ENCODE results near the gene HS3ST3B1. TPM values are rescaled to one million over a fixed set of nuclear protein-coding genes. Genes with fewer than 3 reads are reported as not detected.

The HS3ST3B1 gene
- total RNA-seq, 4 donors from 2014 or later = 0.10 to 4.0 (median 0.82) TPM

DNA sequence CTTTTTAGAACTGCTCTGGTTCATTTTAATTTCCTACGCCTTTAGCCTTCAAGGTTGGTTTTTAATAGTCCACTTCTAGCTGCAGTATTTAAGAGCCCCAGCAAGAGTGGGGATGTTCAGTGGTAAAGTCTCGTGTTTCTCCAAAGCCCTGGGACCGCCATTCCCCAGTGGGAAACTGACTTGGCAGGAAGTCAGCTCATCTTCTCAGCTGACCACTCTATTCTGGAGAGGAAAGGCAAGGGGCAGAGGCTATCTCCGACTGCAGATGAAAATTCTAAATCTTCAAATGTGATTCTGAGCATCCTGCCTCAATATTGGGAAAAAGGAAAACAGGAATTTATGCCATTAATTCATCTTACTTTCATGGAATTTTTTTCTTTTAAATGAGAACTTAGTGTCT is 35.5 kb downstream of the HS3ST3B1 start:
- Histone ChIP-seq H3K27me3 (no peaks in the 10 kb centered on the region), H3K9me3 (no peaks in the 10 kb centered on the region), H3K27ac (no peak overlapping the region), H3K4me3 (no peak overlapping the region), H3K36me3 (no peaks in the 10 kb centered on the region), H3K4me1 (no peaks in the 10 kb centered on the region)
- DNase-seq (no peak), ATAC-seq (no peak)
- intact Hi-C loops (cut with DNase I; ENCODE audit: low total_unique reads) = no loop called here
- in situ Hi-C loops (cut with MboI; ENCODE audit: low sequenced_read_pairs in 4 of 4) = no loop called here
- TF ChIP-seq, protein P1, sequence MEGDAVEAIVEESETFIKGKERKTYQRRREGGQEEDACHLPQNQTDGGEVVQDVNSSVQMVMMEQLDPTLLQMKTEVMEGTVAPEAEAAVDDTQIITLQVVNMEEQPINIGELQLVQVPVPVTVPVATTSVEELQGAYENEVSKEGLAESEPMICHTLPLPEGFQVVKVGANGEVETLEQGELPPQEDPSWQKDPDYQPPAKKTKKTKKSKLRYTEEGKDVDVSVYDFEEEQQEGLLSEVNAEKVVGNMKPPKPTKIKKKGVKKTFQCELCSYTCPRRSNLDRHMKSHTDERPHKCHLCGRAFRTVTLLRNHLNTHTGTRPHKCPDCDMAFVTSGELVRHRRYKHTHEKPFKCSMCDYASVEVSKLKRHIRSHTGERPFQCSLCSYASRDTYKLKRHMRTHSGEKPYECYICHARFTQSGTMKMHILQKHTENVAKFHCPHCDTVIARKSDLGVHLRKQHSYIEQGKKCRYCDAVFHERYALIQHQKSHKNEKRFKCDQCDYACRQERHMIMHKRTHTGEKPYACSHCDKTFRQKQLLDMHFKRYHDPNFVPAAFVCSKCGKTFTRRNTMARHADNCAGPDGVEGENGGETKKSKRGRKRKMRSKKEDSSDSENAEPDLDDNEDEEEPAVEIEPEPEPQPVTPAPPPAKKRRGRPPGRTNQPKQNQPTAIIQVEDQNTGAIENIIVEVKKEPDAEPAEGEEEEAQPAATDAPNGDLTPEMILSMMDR (IDR thresholded peaks at IDR 0.05 in 4 of 5, conservative IDR thresholded peaks at IDR 0.05 in 1 of 5) = no peak
- no peak for TF ChIP-seq POLR2A (IDR thresholded peaks at IDR 0.05)

DNA sequence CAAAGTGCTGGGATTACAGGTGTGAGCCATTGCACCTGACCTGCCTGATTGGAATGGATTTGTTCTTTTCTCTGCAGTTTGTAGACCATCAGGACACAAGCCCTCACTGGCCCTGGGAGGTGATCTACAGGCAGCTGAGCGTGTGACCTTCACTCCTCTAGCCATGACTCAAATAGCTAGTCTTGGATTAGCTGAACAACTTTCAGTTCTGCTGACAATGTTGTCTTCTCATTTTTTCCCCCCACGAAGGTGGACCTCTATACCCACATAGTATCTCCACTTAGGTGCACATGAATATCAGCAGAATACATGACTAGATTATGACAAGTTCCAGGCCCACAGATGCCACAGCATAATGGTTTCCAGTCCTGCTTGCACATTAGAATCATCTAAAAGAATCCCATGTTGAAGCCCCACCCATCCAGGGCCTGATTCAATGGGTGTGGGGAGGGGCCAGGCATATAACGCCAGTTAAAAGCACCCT is 36.8 kb downstream of the HS3ST3B1 start:
- H3K27ac ChIP-seq = no peak overlapping the region
- no peaks in the 10 kb centered on the region for H3K4me1 ChIP-seq
- in situ Hi-C loops (cut with MboI; ENCODE audit: low sequenced_read_pairs in 4 of 4) (no loop called here), intact Hi-C loops (cut with DNase I; ENCODE audit: low total_unique reads) (no loop called here)
- H3K9me3 ChIP-seq = no peaks in the 10 kb centered on the region
- no peak overlapping the region for H3K4me3 ChIP-seq
- TF ChIP-seq, protein P1 (IDR thresholded peaks at IDR 0.05 in 4 of 5, conservative IDR thresholded peaks at IDR 0.05 in 1 of 5) = no peak
- no peak for TF ChIP-seq POLR2A (IDR thresholded peaks at IDR 0.05)
- no peaks in the 10 kb centered on the region for H3K36me3 ChIP-seq
- ATAC-seq (no peak), DNase-seq (no peak)
- H3K27me3 ChIP-seq = no peaks in the 10 kb centered on the region

DNA sequence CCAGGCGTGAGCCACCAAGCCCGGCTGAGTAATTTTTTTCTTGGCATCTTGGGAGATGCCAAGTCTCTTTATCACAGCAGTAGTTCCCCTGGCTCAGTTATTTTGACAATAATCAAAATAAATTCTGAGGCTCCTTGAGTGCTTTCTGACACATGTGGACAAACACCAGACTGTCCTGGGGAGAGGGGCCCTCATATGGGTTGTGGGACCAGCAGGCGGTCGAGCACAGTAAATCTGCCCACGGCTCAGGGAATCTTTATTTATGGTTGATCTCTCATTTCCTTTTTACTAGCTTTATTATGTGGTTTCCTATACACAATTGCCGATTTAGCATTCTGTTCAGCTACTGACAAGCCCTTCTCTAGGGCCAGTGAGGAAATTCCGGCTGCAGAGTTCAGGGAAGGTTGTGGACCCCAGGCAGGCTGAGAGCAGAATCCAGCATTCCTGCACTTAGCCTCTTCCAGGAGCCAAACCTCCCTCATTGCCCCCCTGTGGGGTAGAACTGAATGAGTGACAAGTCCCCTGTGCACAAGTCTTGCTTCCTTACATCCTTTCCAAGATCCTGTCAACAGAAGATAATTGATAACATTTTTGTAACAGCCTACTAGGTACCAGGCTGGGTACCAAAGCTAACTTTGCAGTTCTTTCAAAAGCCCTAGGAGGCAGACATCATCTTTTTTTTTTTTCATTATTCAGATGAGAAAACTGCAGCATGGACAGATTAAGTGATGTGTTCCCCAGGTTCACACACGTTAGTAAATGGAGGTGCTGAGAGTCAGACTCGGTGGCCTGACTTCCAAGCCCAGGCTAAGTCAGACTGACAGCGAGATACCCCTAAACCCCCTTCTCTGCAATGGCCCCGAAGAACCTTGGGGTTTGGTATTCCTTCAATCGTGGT is 40.2 kb downstream of the HS3ST3B1 start:
- no peak overlapping the region for H3K4me3 ChIP-seq
- DNase-seq (no peak), ATAC-seq (no peak)
- no peaks in the 10 kb centered on the region for H3K36me3 ChIP-seq
- intact Hi-C loops (cut with DNase I; ENCODE audit: low total_unique reads) = no loop called here
- no peaks in the 10 kb centered on the region for H3K27me3 ChIP-seq
- no peaks in the 10 kb centered on the region for H3K9me3 ChIP-seq
- no peak overlapping the region for H3K27ac ChIP-seq
- in situ Hi-C loops (cut with MboI; ENCODE audit: low sequenced_read_pairs in 4 of 4) = no loop called here
- H3K4me1 ChIP-seq = no peaks in the 10 kb centered on the region
- TF ChIP-seq POLR2A (IDR thresholded peaks at IDR 0.05) = no peak
- TF ChIP-seq, protein P1 (IDR thresholded peaks at IDR 0.05 in 4 of 5, conservative IDR thresholded peaks at IDR 0.05 in 1 of 5) = no peak

DNA sequence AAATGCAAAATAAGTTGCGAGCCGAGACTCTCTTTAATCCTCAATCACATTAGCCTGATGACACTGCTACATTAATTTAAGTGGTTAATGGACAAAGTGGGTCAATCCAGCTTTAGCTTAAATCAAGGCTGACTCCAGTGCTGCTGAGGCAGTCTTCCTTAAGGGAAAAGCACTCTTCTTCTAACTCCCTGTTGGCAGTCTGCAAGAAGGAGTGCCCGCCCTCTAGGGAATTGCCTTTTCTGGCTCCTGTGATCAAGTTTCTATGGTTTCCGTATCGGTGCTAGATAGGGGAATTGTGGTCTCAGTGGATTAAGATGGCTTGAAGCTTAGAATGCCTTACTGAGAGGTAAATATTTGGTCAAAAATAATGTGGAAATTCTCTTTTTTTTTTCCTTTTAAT is 41.0 kb downstream of the HS3ST3B1 start:
- no peaks in the 10 kb centered on the region for H3K9me3 ChIP-seq
- in situ Hi-C loops (cut with MboI; ENCODE audit: low sequenced_read_pairs in 4 of 4) = no loop called here
- no peaks in the 10 kb centered on the region for H3K4me1 ChIP-seq
- no peak overlapping the region for H3K27ac ChIP-seq
- no peak for DNase-seq
- TF ChIP-seq, protein P1 (IDR thresholded peaks at IDR 0.05 in 4 of 5, conservative IDR thresholded peaks at IDR 0.05 in 1 of 5) = no peak
- no peak for TF ChIP-seq POLR2A (IDR thresholded peaks at IDR 0.05)
- no peak for ATAC-seq
- no peaks in the 10 kb centered on the region for H3K36me3 ChIP-seq
- no peaks in the 10 kb centered on the region for H3K27me3 ChIP-seq
- H3K4me3 ChIP-seq = no peak overlapping the region
- intact Hi-C loops (cut with DNase I; ENCODE audit: low total_unique reads) = no loop called here
